ENCODE data around the gene RRAGD. TPM values are rescaled to one million over a fixed set of nuclear protein-coding genes. Genes with fewer than 3 reads are reported as not detected.

Gene RRAGD
- total and polyA plus RNA-seq, 2 experiments from 2014 or later = 7.0 to 20.1 TPM

- Histone ChIP-seq H3F3A (replicated peaks; ENCODE audit: low read depth) (peaks cover 6% of the 10 kb centered on the region; the same call in 1 of the 2 replicates), H3K27me3 (ENCODE audit: insufficient read depth) (peaks cover 39% of the 10 kb centered on the region), H2AFZ (peak overlapping the region; percentile 89), H3K4me3 (peak overlapping the region; percentile 90), H3K27ac (ENCODE audit: low read depth) (peak overlapping the region; percentile 26; the same call in 1 of the 2 replicates), H3K79me2 (replicated peaks; ENCODE audit: insufficient read depth) (peaks cover 28% of the 10 kb centered on the region), H4K20me1 (replicated peaks; ENCODE audit: insufficient read depth) (no peaks in the 10 kb centered on the region; the same call in 1 of the 2 replicates), H3K36me3 (ENCODE audit: insufficient read depth) (no peaks in the 10 kb centered on the region), H3K4me1 (ENCODE audit: insufficient read depth) (peaks cover 46% of the 10 kb centered on the region), H3K4me2 (peak overlapping the region; percentile 80), H3K9me2 (ENCODE audit: insufficient read depth) (no peaks in the 10 kb centered on the region)
- Mint-ChIP-seq H3K4me3 (peak overlapping the region; percentile 87), H3K9me3 (no peaks in the 10 kb centered on the region), H3K27me3 (ENCODE audit: insufficient read depth, low read depth, poor library complexity) (peaks cover 41% of the 10 kb centered on the region), H3K36me3 (ENCODE audit: low read depth) (no peaks in the 10 kb centered on the region), H3K27ac (no peak overlapping the region), H3K4me1 (peaks cover 46% of the 10 kb centered on the region)
- peak; percentile 13 for TF ChIP-seq EZH2 (IDR thresholded peaks at IDR 0.05; ENCODE audit: low read depth, unreplicated experiment)
- TF ChIP-seq, protein P1, sequence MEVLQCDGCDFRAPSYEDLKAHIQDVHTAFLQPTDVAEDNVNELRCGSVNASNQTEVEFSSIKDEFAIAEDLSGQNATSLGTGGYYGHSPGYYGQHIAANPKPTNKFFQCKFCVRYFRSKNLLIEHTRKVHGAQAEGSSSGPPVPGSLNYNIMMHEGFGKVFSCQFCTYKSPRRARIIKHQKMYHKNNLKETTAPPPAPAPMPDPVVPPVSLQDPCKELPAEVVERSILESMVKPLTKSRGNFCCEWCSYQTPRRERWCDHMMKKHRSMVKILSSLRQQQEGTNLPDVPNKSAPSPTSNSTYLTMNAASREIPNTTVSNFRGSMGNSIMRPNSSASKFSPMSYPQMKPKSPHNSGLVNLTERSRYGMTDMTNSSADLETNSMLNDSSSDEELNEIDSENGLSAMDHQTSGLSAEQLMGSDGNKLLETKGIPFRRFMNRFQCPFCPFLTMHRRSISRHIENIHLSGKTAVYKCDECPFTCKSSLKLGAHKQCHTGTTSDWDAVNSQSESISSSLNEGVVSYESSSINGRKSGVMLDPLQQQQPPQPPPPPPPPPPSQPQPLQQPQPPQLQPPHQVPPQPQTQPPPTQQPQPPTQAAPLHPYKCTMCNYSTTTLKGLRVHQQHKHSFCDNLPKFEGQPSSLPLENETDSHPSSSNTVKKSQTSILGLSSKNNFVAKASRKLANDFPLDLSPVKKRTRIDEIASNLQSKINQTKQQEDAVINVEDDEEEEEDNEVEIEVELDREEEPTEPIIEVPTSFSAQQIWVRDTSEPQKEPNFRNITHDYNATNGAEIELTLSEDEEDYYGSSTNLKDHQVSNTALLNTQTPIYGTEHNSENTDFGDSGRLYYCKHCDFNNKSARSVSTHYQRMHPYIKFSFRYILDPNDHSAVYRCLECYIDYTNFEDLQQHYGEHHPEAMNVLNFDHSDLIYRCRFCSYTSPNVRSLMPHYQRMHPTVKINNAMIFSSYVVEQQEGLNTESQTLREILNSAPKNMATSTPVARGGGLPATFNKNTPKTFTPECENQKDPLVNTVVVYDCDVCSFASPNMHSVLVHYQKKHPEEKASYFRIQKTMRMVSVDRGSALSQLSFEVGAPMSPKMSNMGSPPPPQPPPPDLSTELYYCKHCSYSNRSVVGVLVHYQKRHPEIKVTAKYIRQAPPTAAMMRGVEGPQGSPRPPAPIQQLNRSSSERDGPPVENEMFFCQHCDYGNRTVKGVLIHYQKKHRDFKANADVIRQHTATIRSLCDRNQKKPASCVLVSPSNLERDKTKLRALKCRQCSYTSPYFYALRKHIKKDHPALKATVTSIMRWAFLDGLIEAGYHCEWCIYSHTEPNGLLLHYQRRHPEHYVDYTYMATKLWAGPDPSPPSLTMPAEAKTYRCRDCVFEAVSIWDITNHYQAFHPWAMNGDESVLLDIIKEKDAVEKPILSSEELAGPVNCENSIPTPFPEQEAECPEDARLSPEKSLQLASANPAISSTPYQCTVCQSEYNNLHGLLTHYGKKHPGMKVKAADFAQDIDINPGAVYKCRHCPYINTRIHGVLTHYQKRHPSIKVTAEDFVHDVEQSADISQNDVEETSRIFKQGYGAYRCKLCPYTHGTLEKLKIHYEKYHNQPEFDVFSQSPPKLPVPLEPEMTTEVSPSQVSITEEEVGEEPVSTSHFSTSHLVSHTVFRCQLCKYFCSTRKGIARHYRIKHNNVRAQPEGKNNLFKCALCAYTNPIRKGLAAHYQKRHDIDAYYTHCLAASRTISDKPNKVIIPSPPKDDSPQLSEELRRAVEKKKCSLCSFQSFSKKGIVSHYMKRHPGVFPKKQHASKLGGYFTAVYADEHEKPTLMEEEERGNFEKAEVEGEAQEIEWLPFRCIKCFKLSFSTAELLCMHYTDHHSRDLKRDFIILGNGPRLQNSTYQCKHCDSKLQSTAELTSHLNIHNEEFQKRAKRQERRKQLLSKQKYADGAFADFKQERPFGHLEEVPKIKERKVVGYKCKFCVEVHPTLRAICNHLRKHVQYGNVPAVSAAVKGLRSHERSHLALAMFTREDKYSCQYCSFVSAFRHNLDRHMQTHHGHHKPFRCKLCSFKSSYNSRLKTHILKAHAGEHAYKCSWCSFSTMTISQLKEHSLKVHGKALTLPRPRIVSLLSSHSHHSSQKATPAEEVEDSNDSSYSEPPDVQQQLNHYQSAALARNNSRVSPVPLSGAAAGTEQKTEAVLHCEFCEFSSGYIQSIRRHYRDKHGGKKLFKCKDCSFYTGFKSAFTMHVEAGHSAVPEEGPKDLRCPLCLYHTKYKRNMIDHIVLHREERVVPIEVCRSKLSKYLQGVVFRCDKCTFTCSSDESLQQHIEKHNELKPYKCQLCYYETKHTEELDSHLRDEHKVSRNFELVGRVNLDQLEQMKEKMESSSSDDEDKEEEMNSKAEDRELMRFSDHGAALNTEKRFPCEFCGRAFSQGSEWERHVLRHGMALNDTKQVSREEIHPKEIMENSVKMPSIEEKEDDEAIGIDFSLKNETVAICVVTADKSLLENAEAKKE (CRISPR knock-in tag; IDR thresholded peaks at IDR 0.05) = no peak
- ATAC-seq (no peak), DNase-seq (ENCODE audit: low spot score) (no peak)
Measured at GRCh38 chr6:89410788-89411144, 1.3 kb downstream of the RRAGD start.

DNA sequence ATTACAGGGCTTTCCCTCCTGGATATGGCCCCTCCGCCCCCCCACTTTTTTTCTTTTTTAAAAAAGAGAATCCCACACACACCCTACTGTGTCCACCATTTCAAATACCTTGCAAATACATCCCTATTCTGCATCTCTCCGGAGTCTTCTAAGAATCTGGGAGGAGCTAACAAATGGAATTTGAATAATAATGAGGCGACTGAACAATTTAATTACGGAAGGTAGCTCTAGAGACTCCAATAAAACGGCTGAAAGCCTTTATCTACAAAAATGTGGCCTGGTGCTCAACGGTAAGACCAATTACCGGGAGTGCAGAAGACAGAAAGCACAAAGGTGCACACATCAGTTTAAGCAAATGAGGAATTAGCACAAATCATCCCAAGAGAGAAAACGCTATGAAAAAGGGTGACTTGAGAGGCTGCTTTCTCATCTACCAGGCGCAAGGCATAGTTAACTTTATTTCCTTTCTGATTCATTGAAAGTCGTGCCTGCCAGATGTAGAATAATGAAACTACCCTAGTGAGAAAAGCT, 1.8 kb downstream of the RRAGD start:
- no peak overlapping the region for H3K27ac Mint-ChIP-seq
- Histone ChIP-seq H3K4me1 (ENCODE audit: insufficient read depth) (peaks cover 50% of the 10 kb centered on the region), H3K9me2 (ENCODE audit: insufficient read depth) (no peaks in the 10 kb centered on the region), H3K4me3 (peak overlapping the region; percentile 90), H4K20me1 (replicated peaks; ENCODE audit: insufficient read depth) (no peaks in the 10 kb centered on the region; the same call in 1 of the 2 replicates), H2AFZ (no peak overlapping the region), H3K27me3 (ENCODE audit: insufficient read depth) (peaks cover 37% of the 10 kb centered on the region), H3K27ac (ENCODE audit: low read depth) (peak overlapping the region; percentile 26; the same call in 1 of the 2 replicates), H3K36me3 (ENCODE audit: insufficient read depth) (no peaks in the 10 kb centered on the region), H3K4me2 (peak overlapping the region; percentile 80), H3K79me2 (replicated peaks; ENCODE audit: insufficient read depth) (peaks cover 33% of the 10 kb centered on the region), H3F3A (replicated peaks; ENCODE audit: low read depth) (peaks cover 6% of the 10 kb centered on the region; the same call in 1 of the 2 replicates)
- H3K4me1 Mint-ChIP-seq = peaks cover 51% of the 10 kb centered on the region
- DNase-seq (ENCODE audit: low spot score) = peak; percentile 85
- H3K9me3 Mint-ChIP-seq = no peaks in the 10 kb centered on the region
- H3K36me3 Mint-ChIP-seq (ENCODE audit: low read depth) = no peaks in the 10 kb centered on the region
- peak overlapping the region; percentile 87 for H3K4me3 Mint-ChIP-seq
- ATAC-seq = peak; percentile 16
- H3K27me3 Mint-ChIP-seq (ENCODE audit: insufficient read depth, low read depth, poor library complexity) = peaks cover 41% of the 10 kb centered on the region
- TF ChIP-seq ZNF331 (CRISPR knock-in tag; IDR thresholded peaks at IDR 0.05; ENCODE audit: low read depth) (no peak), STAT1 (IDR thresholded peaks at IDR 0.05; ENCODE audit: unreplicated experiment) (no peak)
- TF ChIP-seq, protein P1 (CRISPR knock-in tag; IDR thresholded peaks at IDR 0.05) = no peak
